Spleen (tissue), 11 donors: ENCODE data around the gene RNF157. TPM values are rescaled to one million over a fixed set of nuclear protein-coding genes. Genes with fewer than 3 reads are reported as not detected.

ENCODE experiments used
- DNase-seq: peaks from one replicate; pipeline ENCODE4 v3.0.0-alpha.2; 2020
- H3K27ac ChIP-seq, 8 donors: fragments of 200-600 bp; sonication (generic) in 7 of 8; 1 replicate in 4 of 8; 2 replicates in 4 of 8; pipeline versions ENCODE4 v1.5.0 to v1.8.0; 2016 to 2021; ENCODE audit warnings: inconsistent platforms in 4 of 8, mild to moderate bottlenecking in 4 of 8, moderate library complexity in 1 of 8
- H3K27me3 ChIP-seq, 7 donors: fragments of 200-600 bp; sonication (generic) in 6 of 7; replicated peaks in 1 of 7; 1 replicate in 4 of 7; 2 replicates in 3 of 7; pipeline versions ENCODE4 v1.5.0 to v1.8.0; 2016 to 2021; ENCODE audit warnings: inconsistent platforms in 3 of 7, mild to moderate bottlenecking in 1 of 7
- H3K36me3 ChIP-seq, 6 donors: fragments of 200-600 bp; sonication (generic) in 5 of 6; 1 replicate in 4 of 6; 2 replicates in 2 of 6; pipeline versions ENCODE4 v1.5.0 to v1.8.0; 2016 to 2021; ENCODE audit warnings: inconsistent platforms in 2 of 6
- H3K4me1 ChIP-seq, 6 donors: fragments of 200-600 bp; sonication (generic) in 5 of 6; 1 replicate in 3 of 6; 2 replicates in 3 of 6; pipeline versions ENCODE4 v1.5.0 to v1.8.0; 2016 to 2021; ENCODE audit warnings: inconsistent platforms in 3 of 6
- H3K4me3 ChIP-seq, 8 donors: fragments of 200-600 bp; sonication (generic) in 7 of 8; 1 replicate in 4 of 8; 2 replicates in 4 of 8; pipeline versions ENCODE4 v1.5.0 to v1.8.0; 2016 to 2021; ENCODE audit warnings: inconsistent platforms in 4 of 8, mild to moderate bottlenecking in 4 of 8, moderate library complexity in 2 of 8
- H3K9me3 ChIP-seq, 8 donors: fragments of 200-600 bp; sonication (generic) in 7 of 8; 1 replicate in 4 of 8; 2 replicates in 4 of 8; pipeline versions ENCODE4 v1.5.0 to v1.8.0; 2016 to 2021; ENCODE audit warnings: inconsistent platforms in 4 of 8
- CTCF ChIP-seq, 11 experiments: fragments of 200-600 bp in 7 of 11; fragments of 450-650 bp in 4 of 11; sonication (generic) in 4 of 11; IDR thresholded peaks in 8 of 11; conservative IDR thresholded peaks in 3 of 11; 1 replicate in 7 of 11; 2 replicates in 4 of 11; pipeline versions ENCODE4 v1.4.0 to v1.8.0; 2016 to 2021; ENCODE audit warnings: antibody characterized with exemption in 11 of 11, inconsistent platforms in 4 of 11, mild to moderate bottlenecking in 1 of 11
- POLR2A ChIP-seq, 3 donors: fragments of 450-650 bp; IDR thresholded peaks; one replicate each; pipeline ENCODE4 v1.5.1; 2017; ENCODE audit warnings: antibody characterized with exemption in 3 of 3, mild to moderate bottlenecking in 1 of 3
- POLR2AphosphoS5 ChIP-seq, 3 donors: sonication (generic); formaldehyde crosslinking; IDR thresholded peaks; one replicate each; pipeline ENCODE4 v1.5.1; 2017; ENCODE audit warnings: antibody characterized with exemption in 3 of 3
- WGBS, 5 donors: extraction: QIAGEN DNeasy Blood & Tissue Kit in 3 of 5; methylation state at CpG; one replicate each; pipeline versions ENCODE4 v1.1.5 to v1.1.7; 2013 to 2018; 5-methylcytosine and 5-hydroxymethylcytosine counted together
- intact Hi-C: fragments of 100-400 bp; cut with DNase I; formaldehyde crosslinking; loops from one replicate; pipeline ENCODE4 v1.15.0; 2023; ENCODE audit warnings: low total_unique reads
- polyA plus RNA-seq, 3 donors: library from polyadenylated mRNA; stranded (reverse); fragments of 200-250 nt; gene quantifications; one replicate each; pipeline ENCODE4 v1.2.1, GENCODE V29; 2013
- total RNA-seq, 7 donors: library from RNA; depleted of rRNA in 3 of 7; stranded (reverse); fragments of >200 nt in 3 of 7; fragmentation: NEBNext Ultra II Directional in 4 of 7; extraction: Animal tissue kit (Norgen Biotek cat#: 25700) in 4 of 7; gene quantifications; one replicate each; pipeline versions ENCODE4 v1.1.0 to v1.2.1, GENCODE V29; 2016 to 2021
- donor health status: healthy with polysubstance abuse.
- donor health status: DM: no; HTN: no; CAD: no; lungs with moderate emphysema.
- donor health status: DM: no; HTN: no; CAD: no.
- donor health status: Bipolar disorder and iron deficiency.
- donor health status: healthy.
- donor health status: DM: no; HTN: no; CAD: no.
- donor health status: DM: yes; HTN: yes; CAD: no.

RNF157 gene
- total and polyA plus RNA-seq, 10 donors: 0.89 to 13.0 (median 7.6) TPM

GRCh38 chr17:76157759-76158158 is 82.5 kb downstream of the RNF157 start:
- peaks cover 0 to 3% (median 0%) of the 10 kb centered on the region in 6 donors for H3K36me3 ChIP-seq
- 80 to 96% (median 88%) methylated on average over 5 of the region's 5 CpGs for WGBS, 5 donors
- intact Hi-C loops: no loop called here

GRCh38 chr17:76156662-76156991 is 83.7 kb downstream of the RNF157 start:
- Histone ChIP-seq H3K9me3 (no peaks in the 10 kb centered on the region), H3K4me3 (no peak overlapping the region), H3K4me1 (no peaks in the 10 kb centered on the region), H3K36me3 (peaks cover 0 to 3% (median 0%) of the 10 kb centered on the region in 6 donors), H3K27ac (no peak overlapping the region), H3K27me3 (no peaks in the 10 kb centered on the region)
- 79 to 86% (median 85%) methylated on average over 8 of the region's 8 CpGs for WGBS, 5 donors
- intact Hi-C loops: no loop called here
- TF ChIP-seq CTCF (IDR thresholded peaks at IDR 0.05 in 8 of 11, conservative IDR thresholded peaks at IDR 0.05 in 3 of 11) (no peak), POLR2AphosphoS5 (IDR thresholded peaks at IDR 0.05) (no peak), POLR2A (IDR thresholded peaks at IDR 0.05) (no peak)
- DNase-seq: no peak

More at GRCh38 chr17:76157759-76158158, 82.5 kb downstream of the RNF157 start:
- Histone ChIP-seq H3K27ac (no peak overlapping the region), H3K4me3 (no peak overlapping the region), H3K9me3 (no peaks in the 10 kb centered on the region), H3K27me3 (no peaks in the 10 kb centered on the region), H3K4me1 (no peaks in the 10 kb centered on the region)
- DNase-seq: no peak
- TF ChIP-seq POLR2AphosphoS5 (IDR thresholded peaks at IDR 0.05) (no peak), POLR2A (IDR thresholded peaks at IDR 0.05) (no peak), CTCF (IDR thresholded peaks at IDR 0.05 in 8 of 11, conservative IDR thresholded peaks at IDR 0.05 in 3 of 11) (no peak)

DNA sequence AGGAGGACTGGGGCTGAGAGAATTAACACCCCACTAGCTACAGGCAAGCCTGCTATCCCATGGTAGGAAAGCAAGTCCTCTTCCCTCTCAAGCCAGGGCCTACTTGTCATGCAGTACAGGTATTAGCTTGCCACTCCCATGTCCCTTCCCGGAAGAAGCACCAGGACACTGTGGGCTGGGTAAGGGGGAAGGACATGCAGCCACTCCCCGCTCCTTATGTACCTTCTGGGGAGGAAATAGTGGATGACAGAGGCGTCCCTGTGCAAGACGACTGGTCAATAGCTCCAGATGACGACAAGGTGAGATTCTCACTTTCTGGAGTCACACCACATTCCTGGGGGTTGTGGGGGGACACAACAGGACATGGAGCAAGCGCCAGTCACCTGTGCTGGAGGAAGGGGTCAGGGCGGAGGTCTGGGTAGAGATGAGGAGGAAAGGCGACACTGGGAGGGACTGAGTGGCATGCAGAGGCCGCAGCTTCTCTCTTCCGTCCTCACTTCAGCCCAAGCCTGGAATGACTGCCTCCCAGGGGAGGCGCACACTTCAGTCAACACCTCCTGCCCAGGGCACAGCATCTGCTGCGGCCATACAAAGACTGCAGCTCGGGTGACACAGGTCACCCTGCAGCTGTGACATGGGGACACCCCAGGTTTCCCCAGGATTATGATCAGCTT is 84.2 kb downstream of the RNF157 start:
- no peaks in the 10 kb centered on the region for H3K9me3 ChIP-seq
- TF ChIP-seq POLR2A (IDR thresholded peaks at IDR 0.05) (no peak), POLR2AphosphoS5 (IDR thresholded peaks at IDR 0.05) (no peak), CTCF (IDR thresholded peaks at IDR 0.05 in 8 of 11, conservative IDR thresholded peaks at IDR 0.05 in 3 of 11) (no peak)
- WGBS, 5 donors: 75 to 86% (median 80%) methylated on average over 12 to 13 of the region's 13 CpGs
- H3K27ac ChIP-seq: no peak overlapping the region
- H3K4me3 ChIP-seq: no peak overlapping the region
- H3K4me1 ChIP-seq: no peaks in the 10 kb centered on the region
- peaks cover 0 to 3% (median 0%) of the 10 kb centered on the region in 6 donors for H3K36me3 ChIP-seq
- intact Hi-C loops: no loop called here
- no peaks in the 10 kb centered on the region for H3K27me3 ChIP-seq
- no peak for DNase-seq

GRCh38 chr17:76154936-76155845 is 85.1 kb downstream of the RNF157 start:
- Histone ChIP-seq H3K36me3 (peaks cover 0 to 3% (median 0%) of the 10 kb centered on the region in 6 donors), H3K4me1 (no peaks in the 10 kb centered on the region), H3K9me3 (no peaks in the 10 kb centered on the region), H3K27me3 (no peaks in the 10 kb centered on the region), H3K27ac (no peak overlapping the region), H3K4me3 (no peak overlapping the region)
- WGBS, 5 donors: 81 to 89% (median 85%) methylated on average over 7 to 10 of the region's 10 CpGs
- no peak for DNase-seq
- intact Hi-C loops: no loop called here
- TF ChIP-seq POLR2AphosphoS5 (IDR thresholded peaks at IDR 0.05) (no peak), POLR2A (IDR thresholded peaks at IDR 0.05) (no peak), CTCF (IDR thresholded peaks at IDR 0.05 in 8 of 11, conservative IDR thresholded peaks at IDR 0.05 in 3 of 11) (no peak)
